K562 (cell line): Measurements from ENCODE around the gene IL4R. TPM values are rescaled to one million over a fixed set of nuclear protein-coding genes. Genes with fewer than 3 reads are reported as not detected.
A peak's percentile ranks its signal among the peaks of the same experiment; 100 is the strongest.

Experiments
- ATAC-seq: fragments of 200-7000 bp; cut with Tn5 transposase; 3 replicates; pipeline ENCODE4 v1.9.1; 2020; ENCODE audit warnings: moderate library complexity
- BruUV-seq: library from RNA; stranded (reverse); fragments of 400-500 nt; replicated peaks from 2 replicates; lab custom pipeline; 2021; lab: Mats Ljungman, UMichigan
- CTCF ChIA-PET: fragments of 300-600 bp; formaldehyde crosslinking; extraction: SDS; loops from one replicate; lab custom pipeline; 2021; ENCODE audit warnings: low intra/inter-chr PET ratio; lab: Yijun Ruan, JAX
- POLR2A ChIA-PET: fragments of 300-600, 350-650 bp; sonication (Branson Sonifier 250); formaldehyde crosslinking; extraction: SDS; loops from one replicate; lab custom pipeline; 2021; ENCODE audit warnings: antibody characterized with exemption, inconsistent platforms; lab: Yijun Ruan, JAX
- DNase-seq, 4 experiments: peaks; one replicate each; pipeline versions ENCODE4 v3.0.0 to v3.0.0-alpha.2; 2011 to 2018; ENCODE audit warnings: low spot score in 3 of 4, mixed read lengths in 3 of 4; ENCODE audit errors: extremely low read depth in 1 of 4
- FAIRE-seq: peaks from 2 replicates; lab custom pipeline; 2011; peaks lifted over from hg19 to GRCh38; lab: Jason Lieb, UNC
- H2AFZ ChIP-seq: 2 replicates; pipeline ENCODE4 v1.6.0; 2011; ENCODE audit warnings: low read depth, low read length, control low read depth, inconsistent platforms
- H3K27ac ChIP-seq: fragments of 200-600 bp; 3 replicates; pipeline ENCODE4 v1.8.0; 2011; ENCODE audit warnings: low read depth, mild to moderate bottlenecking, control low read depth, inconsistent platforms, low read length, moderate library complexity, mixed read lengths; ENCODE audit errors: extremely low read depth
- H3K27me3 ChIP-seq, 2 experiments: fragments of 300-600 bp in 1 of 2; 2 replicates in 1 of 2; 3 replicates in 1 of 2; pipeline versions ENCODE4 v1.6.0 to v1.8.0; 2011; ENCODE audit warnings: inconsistent platforms in 2 of 2, low read length in 2 of 2, mild to moderate bottlenecking in 1 of 2, mixed read lengths in 1 of 2, moderate library complexity in 1 of 2; ENCODE audit not compliant: control insufficient read depth in 2 of 2, insufficient read depth in 2 of 2
- H3K36me3 ChIP-seq: fragments of 300-600 bp; 3 replicates; pipeline ENCODE4 v1.8.0; 2011; ENCODE audit warnings: mild to moderate bottlenecking, low read length, inconsistent platforms; ENCODE audit not compliant: control insufficient read depth, insufficient read depth
- H3K4me1 ChIP-seq, 2 experiments: fragments of 200-600 bp in 1 of 2; replicated peaks in 1 of 2; 2 replicates in 1 of 2; 3 replicates in 1 of 2; pipeline versions ENCODE4 v1.5.1 to v1.8.0; 2011; ENCODE audit warnings: inconsistent platforms in 2 of 2, low read length in 2 of 2, mild to moderate bottlenecking in 1 of 2, mixed read lengths in 1 of 2, moderate library complexity in 1 of 2; ENCODE audit not compliant: control insufficient read depth in 2 of 2, insufficient read depth in 2 of 2
- H3K4me2 ChIP-seq: 2 replicates; pipeline ENCODE4 v1.6.1; 2011; ENCODE audit warnings: low read length, control low read depth, inconsistent platforms, mixed read lengths; ENCODE audit not compliant: insufficient read depth
- H3K4me3 ChIP-seq: fragments of 200-600 bp; sonication (generic), shearing (Covaris generic); 2 replicates; pipeline ENCODE4 v1.5.1; 2016; ENCODE audit warnings: control low read depth, inconsistent platforms
- H3K79me2 ChIP-seq: fragments of 200-600 bp; 3 replicates; pipeline ENCODE4 v1.8.0; 2011; ENCODE audit warnings: low read length, inconsistent platforms; ENCODE audit not compliant: control insufficient read depth, insufficient read depth
- H3K9ac ChIP-seq, 2 experiments: 2 replicates each; pipeline versions ENCODE4 v1.6.0 to v1.6.1; 2011; ENCODE audit warnings: low read depth in 2 of 2, low read length in 2 of 2, control low read depth in 1 of 2, inconsistent platforms in 1 of 2, mild to moderate bottlenecking in 1 of 2, mixed read lengths in 1 of 2; ENCODE audit not compliant: insufficient read depth in 1 of 2
- H3K9me1 ChIP-seq: one replicate; pipeline ENCODE4 v1.6.0; 2011; ENCODE audit warnings: inconsistent platforms, mild to moderate bottlenecking, low read length, moderate library complexity; ENCODE audit not compliant: control insufficient read depth, insufficient read depth
- H3K9me3 ChIP-seq: replicated peaks from 2 replicates; pipeline ENCODE4 v1.5.1; 2011; ENCODE audit warnings: low read depth, low read length, inconsistent platforms; ENCODE audit not compliant: control insufficient read depth, insufficient read depth
- H4K20me1 ChIP-seq: replicated peaks from 2 replicates; pipeline ENCODE4 v1.6.1; 2011; ENCODE audit warnings: low read length, inconsistent platforms, mixed read lengths; ENCODE audit not compliant: control insufficient read depth, insufficient read depth
- ASH1L ChIP-seq: fragments of 450-650 bp; IDR thresholded peaks from 2 replicates; pipeline ENCODE4 v1.6.1; 2018; ENCODE audit warnings: borderline replicate concordance, mild to moderate bottlenecking, low read depth; ENCODE audit not compliant: partially characterized antibody
- CBFB ChIP-seq: sonication (generic); formaldehyde crosslinking; IDR thresholded peaks from 2 replicates; pipeline ENCODE4 v1.4.0; 2020; ENCODE audit warnings: mild to moderate bottlenecking, missing genetic modification reagents
- NFIC ChIP-seq: fragments of 450-650 bp; IDR thresholded peaks from 2 replicates; pipeline ENCODE4 v1.6.1; 2017; ENCODE audit warnings: mild to moderate bottlenecking, inconsistent platforms
- ZBTB40 ChIP-seq, 2 experiments: fragments of 450-650 bp in 1 of 2; sonication (generic) in 1 of 2; formaldehyde crosslinking in 1 of 2; IDR thresholded peaks; 2 replicates each; pipeline versions ENCODE4 v1.7.1 to v1.9.0; 2016 to 2022; ENCODE audit warnings: inconsistent platforms in 1 of 2, mild to moderate bottlenecking in 1 of 2, missing genetic modification reagents in 1 of 2
- WGBS: fragments of 100-300 bp; shearing (Covaris generic); methylation state at CpG from one replicate; pipeline ENCODE4 v1.1.6; 2016; ENCODE audit warnings: low coverage, mixed read lengths; ENCODE audit not compliant: insufficient coverage; ENCODE audit errors: missing lambda C conversion rate; 5-methylcytosine and 5-hydroxymethylcytosine counted together
- in situ Hi-C: fragments of 300-500 bp; cut with MboI; formaldehyde crosslinking; loops from 4 replicates; pipeline ENCODE4 v1.15.0; 2018; ENCODE audit warnings: inconsistent platforms, mixed read lengths
- intact Hi-C: fragments of 100-400 bp; cut with micrococcal nuclease; formaldehyde crosslinking; loops from 2 replicates; pipeline ENCODE4 v1.14.2; 2022
- polyA plus RNA-seq, 8 experiments: library from polyadenylated mRNA; depleted of rRNA in 4 of 8; stranded (reverse) in 5 of 8; unstranded in 3 of 8; fragments of >200 nt; fragmentation: Nextera tagmentation in 2 of 8; fragmentation: Illumina TruSeq in 1 of 8; extraction: Ambion mirVana in 2 of 8; extraction: Trizol in 1 of 8; gene quantifications; 2 replicates each; pipeline versions ENCODE4 v1.2.1 to v1.2.3, GENCODE V29; 2011 to 2014; ENCODE audit warnings: inconsistent platforms in 1 of 8, missing spikeins in 1 of 8
- total RNA-seq, 7 experiments: library from RNA; depleted of rRNA in 6 of 7; stranded (reverse); fragments of >200 nt in 6 of 7; fragmentation: Illumina TruSeq in 2 of 7; extraction: Trizol in 2 of 7; gene quantifications; 2 replicates each; pipeline versions ENCODE4 v1.2.1 to v1.2.3, GENCODE V29; 2011 to 2021; ENCODE audit warnings: low replicate concordance in 1 of 7

Gene IL4R
- total and polyA plus RNA-seq, 9 of the 15 experiments (the other 6 are each of a cell fraction or from before 2014, with no cell fraction given) = 0.17 to 5.8 (median 3.3) TPM

GRCh38 chr16:27363797-27364196 is 50.0 kb downstream of the IL4R start:
- Histone ChIP-seq H3K4me3 (no peak overlapping the region), H3K9me1 (no peaks in the 10 kb centered on the region), H3K27me3 (peaks cover 0 to 10% of the 10 kb centered on the region in 2 experiments; a peak in 2 of 5 replicates), H3K9me3 (no peaks in the 10 kb centered on the region; the same call in 1 of the 2 replicates), H3K36me3 (no peaks in the 10 kb centered on the region), H3K4me1 (peaks cover 9 to 11% of the 10 kb centered on the region in 2 experiments), H2AFZ (no peak overlapping the region), H4K20me1 (no peaks in the 10 kb centered on the region), H3K9ac (no peak overlapping the region), H3K27ac (no peak overlapping the region), H3K4me2 (no peak overlapping the region), H3K79me2 (no peaks in the 10 kb centered on the region)
- POLR2A ChIA-PET = no interaction called here
- FAIRE-seq (no peak), DNase-seq (no peak), ATAC-seq (no peak)
- TF ChIP-seq CBFB = no peak
- TF ChIP-seq NFIC = peak; percentile 21; the same call in 1 of the 2 replicates
- no TSS peak for BruUV-seq
- CTCF ChIA-PET = no interaction called here
- intact Hi-C loops = no loop called here
- in situ Hi-C loops = no loop called here
- WGBS = 26% methylated on average over 9 of the region's 9 CpGs

GRCh38 chr16:27364493-27365141 is 50.8 kb downstream of the IL4R start:
- peaks cover 9 to 11% of the 10 kb centered on the region in 2 experiments for H3K4me1 ChIP-seq
- no peak for DNase-seq
- H3K9me1 ChIP-seq = no peaks in the 10 kb centered on the region
- H3K27ac ChIP-seq = no peak overlapping the region
- no TSS peak for BruUV-seq
- peaks cover 0 to 10% of the 10 kb centered on the region in 2 experiments; a peak in 2 of 5 replicates for H3K27me3 ChIP-seq
- no peak overlapping the region for H3K4me2 ChIP-seq
- POLR2A ChIA-PET = no interaction called here
- H3K9ac ChIP-seq = no peak overlapping the region
- no peak for ATAC-seq
- intact Hi-C loops (loop anchor here (5.0 kb wide), 1 partner anchor 93 kb away; no protein-coding TSS in a partner anchor), in situ Hi-C loops (loop anchor here (5.0 kb wide), 1 partner anchor 187 kb away; no protein-coding TSS in a partner anchor)
- H3K9me3 ChIP-seq = no peaks in the 10 kb centered on the region
- peak; percentile 11 for FAIRE-seq
- 19% methylated on average over 6 of the region's 6 CpGs for WGBS
- H4K20me1 ChIP-seq = no peaks in the 10 kb centered on the region
- CTCF ChIA-PET = no interaction called here
- H3K4me3 ChIP-seq = no peak overlapping the region
- H3K36me3 ChIP-seq = no peaks in the 10 kb centered on the region
- H3K79me2 ChIP-seq = no peaks in the 10 kb centered on the region
- H2AFZ ChIP-seq = no peak overlapping the region
- TF ChIP-seq ZBTB40 (IDR thresholded peaks at IDR 0.05) (peak; percentile 90), ZBTB40 (CRISPR knock-in tag; IDR thresholded peaks at IDR 0.05) (peak; percentile 70), ASH1L (no peak)
